MM.1S (cell line): ENCODE measurements around the gene PRKCB.

Experiments
- DNase-seq: peaks from one replicate; pipeline ENCODE4 v3.0.0-alpha.2; 2015
- H2AFZ ChIP-seq: fragments of 300-600 bp; sonication (generic); 2 replicates; pipeline ENCODE4 v1.6.0; 2016; ENCODE audit warnings: antibody characterized with exemption, low read length
- H3F3A ChIP-seq: fragments of 300-600 bp; sonication (generic); 2 replicates; pipeline ENCODE4 v1.6.1; 2016; ENCODE audit warnings: mild to moderate bottlenecking, antibody characterized with exemption, low read length, moderate library complexity, mixed read lengths; ENCODE audit not compliant: insufficient read depth
- H3K27ac ChIP-seq: fragments of 300-600 bp; sonication (generic); 2 replicates; pipeline ENCODE4 v1.5.1; 2016; ENCODE audit warnings: mild to moderate bottlenecking, low read length
- H3K27me3 ChIP-seq: fragments of 300-600 bp; sonication (generic); replicated peaks from 2 replicates; pipeline ENCODE4 v1.6.0; 2016; ENCODE audit warnings: low read length; ENCODE audit not compliant: insufficient read depth
- H3K36me3 ChIP-seq: fragments of 300-600 bp; sonication (generic); replicated peaks from 2 replicates; pipeline ENCODE4 v1.6.1; 2016; ENCODE audit warnings: mild to moderate bottlenecking, low read length, mixed read lengths; ENCODE audit not compliant: insufficient read depth
- H3K4me1 ChIP-seq: fragments of 300-600 bp; sonication (generic); 2 replicates; pipeline ENCODE4 v1.6.1; 2016; ENCODE audit warnings: low read length, mixed read lengths
- H3K4me2 ChIP-seq: fragments of 300-600 bp; sonication (generic); 2 replicates; pipeline ENCODE4 v1.6.0; 2016; ENCODE audit warnings: low read depth, low read length
- H3K4me3 ChIP-seq: fragments of 300-600 bp; sonication (generic); 2 replicates; pipeline ENCODE4 v1.5.1; 2016; ENCODE audit warnings: low read length, mixed read lengths
- H3K79me2 ChIP-seq: fragments of 300-600 bp; sonication (generic); 2 replicates; pipeline ENCODE4 v1.6.1; 2016; ENCODE audit warnings: mixed run types, low read length, mixed read lengths
- H3K9ac ChIP-seq: fragments of 300-600 bp; sonication (generic); 2 replicates; pipeline ENCODE4 v1.6.1; 2016; ENCODE audit warnings: low read length, mixed read lengths
- H3K9me2 ChIP-seq: fragments of 300-600 bp; sonication (generic); replicated peaks from 2 replicates; pipeline ENCODE4 v1.6.1; 2016; ENCODE audit warnings: mild to moderate bottlenecking, low read length, mixed read lengths; ENCODE audit not compliant: insufficient read depth
- H3K9me3 ChIP-seq: fragments of 300-600 bp; sonication (generic); replicated peaks from 2 replicates; pipeline ENCODE4 v1.6.1; 2016; ENCODE audit warnings: mild to moderate bottlenecking, low read length, mixed read lengths; ENCODE audit not compliant: insufficient read depth
- H4K20me1 ChIP-seq: fragments of 300-600 bp; sonication (generic); 2 replicates; pipeline ENCODE4 v1.6.1; 2016; ENCODE audit warnings: mild to moderate bottlenecking, low read length, moderate library complexity, mixed read lengths; ENCODE audit not compliant: insufficient read depth
- CTCF ChIP-seq: fragments of 300-600 bp; sonication (generic); IDR thresholded peaks from 2 replicates; pipeline ENCODE4 v1.5.1; 2016; ENCODE audit warnings: antibody characterized with exemption, low read length, mixed read lengths
- EZH2 ChIP-seq: fragments of 300-600 bp; sonication (generic); optimal IDR thresholded peaks from 2 replicates; pipeline ENCODE3; 2017; ENCODE audit warnings: low read depth, mild to moderate bottlenecking, antibody characterized with exemption, low read length, mixed read lengths
- EZH2phosphoT487 ChIP-seq: fragments of 300-600 bp; sonication (generic); IDR thresholded peaks from 2 replicates; pipeline ENCODE4 v1.6.1; 2018; ENCODE audit warnings: antibody characterized with exemption, low read length

Gene PRKCB

GRCh38 chr16:24253192-24253591 lies 417.4 kb downstream of the PRKCB start:
- no peak for TF ChIP-seq EZH2phosphoT487
- TF ChIP-seq CTCF = peak; percentile 67
- Histone ChIP-seq H3K27ac (no peak overlapping the region), H3K27me3 (no peaks in the 10 kb centered on the region), H3K9me3 (no peaks in the 10 kb centered on the region), H3K4me1 (no peaks in the 10 kb centered on the region), H3K9me2 (no peaks in the 10 kb centered on the region), H3K79me2 (no peaks in the 10 kb centered on the region), H3K4me3 (no peak overlapping the region), H3K9ac (no peak overlapping the region), H3K4me2 (no peak overlapping the region), H2AFZ (no peak overlapping the region), H3K36me3 (no peaks in the 10 kb centered on the region), H4K20me1 (no peaks in the 10 kb centered on the region), H3F3A (no peaks in the 10 kb centered on the region)
- DNase-seq = peak; percentile 39

- Histone ChIP-seq H3K27me3 (no peaks in the 10 kb centered on the region), H3K9me3 (no peaks in the 10 kb centered on the region), H3F3A (no peaks in the 10 kb centered on the region), H3K27ac (no peak within 1 kb of the TSS), H3K36me3 (no peaks in the 10 kb centered on the region), H3K79me2 (no peaks in the 10 kb centered on the region), H3K9ac (no peak within 1 kb of the TSS), H2AFZ (no peak within 1 kb of the TSS), H3K4me3 (no peak within 1 kb of the TSS), H3K4me1 (no peaks in the 10 kb centered on the region), H3K9me2 (no peaks in the 10 kb centered on the region), H4K20me1 (no peaks in the 10 kb centered on the region), H3K4me2 (no peak within 1 kb of the TSS)
- peak; percentile 77 for DNase-seq
- TF ChIP-seq EZH2phosphoT487 = no peak
- no peak for TF ChIP-seq EZH2
- TF ChIP-seq CTCF = no peak
Measured at GRCh38 chr16:24255456-24256371, 419.9 kb downstream of the PRKCB start, which contains the start of gene CACNG3. Gene CACNG3, plus strand, starts transcription at chr16:24256335. Its CDS starts 420 bp downstream, at chr16:24256755.

GRCh38 chr16:24257958-24258357 lies 422.2 kb downstream of the PRKCB start:
- Histone ChIP-seq H3K9me3 (no peaks in the 10 kb centered on the region), H3K9me2 (no peaks in the 10 kb centered on the region), H3K36me3 (no peaks in the 10 kb centered on the region), H3K79me2 (no peaks in the 10 kb centered on the region), H3F3A (no peaks in the 10 kb centered on the region), H3K27me3 (no peaks in the 10 kb centered on the region), H4K20me1 (no peaks in the 10 kb centered on the region), H3K4me1 (no peaks in the 10 kb centered on the region), H3K27ac (no peak overlapping the region), H3K4me2 (no peak overlapping the region), H2AFZ (no peak overlapping the region), H3K9ac (no peak overlapping the region), H3K4me3 (no peak overlapping the region)
- TF ChIP-seq CTCF = no peak
- no peak for TF ChIP-seq EZH2phosphoT487
- TF ChIP-seq EZH2 = no peak
- no peak for DNase-seq
